Measurements from ENCODE around the gene CELF4. TPM values are rescaled to one million over a fixed set of nuclear protein-coding genes. Genes with fewer than 3 reads are reported as not detected.

Gene CELF4
- total and polyA plus RNA-seq, 10 of the 15 experiments (the other 5 are each of a cell fraction or from before 2014, with no cell fraction given) = 0.03 to 0.32 TPM; not detected in 8

GRCh38 chr18:37207343-37207742 is 358.3 kb downstream of the CELF4 start:
- in situ Hi-C loops (cut with MboI) = no loop called here
- Histone ChIP-seq H3K36me3 (ENCODE audit: control insufficient read depth in 2 of 2, insufficient read depth in 2 of 2, low read length in 1 of 2) (no peaks in the 10 kb centered on the region), H4K20me1 (ENCODE audit: control insufficient read depth, insufficient read depth) (no peaks in the 10 kb centered on the region), H2AFZ (ENCODE audit: control insufficient read depth, low read depth, low read length) (no peak overlapping the region), H3K9me3 (replicated peaks; ENCODE audit: control insufficient read depth, insufficient read depth, low read length) (no peaks in the 10 kb centered on the region; the same call in 2 of the 3 replicates), H3K4me1 (ENCODE audit: control insufficient read depth, insufficient read depth, low read length) (no peaks in the 10 kb centered on the region), H3K9ac (ENCODE audit: control insufficient read depth, insufficient read depth, low read length) (no peak overlapping the region), H3K27me3 (replicated peaks in 1 of 2; ENCODE audit: control insufficient read depth in 2 of 2, insufficient read depth in 2 of 2, low read length in 1 of 2) (no peaks in the 10 kb centered on the region), H3K79me2 (ENCODE audit: control insufficient read depth, insufficient read depth, low read length) (no peaks in the 10 kb centered on the region), H3K27ac (ENCODE audit: control insufficient read depth, insufficient read depth) (no peak overlapping the region), H3K4me3 (no peak overlapping the region), H3K4me2 (ENCODE audit: control insufficient read depth, insufficient read depth) (no peak overlapping the region)
- no peak for DNase-seq (ENCODE audit: low read depth, low spot score)
- WGBS (ENCODE audit: insufficient coverage, insufficient replicate concordance, low lambda C conversion rate, missing lambda C conversion rate) = 0% methylated on average over 1 of the region's 1 CpG
- no TSS peak for BruUV-seq (replicated peaks)
- ATAC-seq = no peak
- TF ChIP-seq EZH2 (IDR thresholded peaks at IDR 0.05; ENCODE audit: borderline replicate concordance, control insufficient read depth, low read depth, low read length) (no peak), LARP7 (IDR thresholded peaks at IDR 0.05) (no peak), ZZZ3 (IDR thresholded peaks at IDR 0.05; ENCODE audit: control insufficient read depth, insufficient read length, low read depth) (no peak), MYB (IDR thresholded peaks at IDR 0.05; ENCODE audit: borderline replicate concordance, low read depth, low read length) (no peak), WRNIP1 (IDR thresholded peaks at IDR 0.05; ENCODE audit: borderline replicate concordance, low read depth, low read length) (no peak), ZNF384 (IDR thresholded peaks at IDR 0.05; ENCODE audit: borderline replicate concordance, low read depth, low read length) (no peak), PAX8 (IDR thresholded peaks at IDR 0.05) (no peak), HSF1 (IDR thresholded peaks at IDR 0.05; ENCODE audit: low read depth, low read length) (no peak), CBX3 (IDR thresholded peaks at IDR 0.05; ENCODE audit: borderline replicate concordance, low read depth) (no peak), TCF12 (IDR thresholded peaks at IDR 0.05; ENCODE audit: low read depth, low read length) (no peak), ZNF24 (IDR thresholded peaks at IDR 0.05) (no peak), ZBTB4 (CRISPR knock-in tag; IDR thresholded peaks at IDR 0.05) (no peak), E4F1 (IDR thresholded peaks at IDR 0.05; ENCODE audit: borderline replicate concordance, partially characterized antibody) (no peak), MTA3 (IDR thresholded peaks at IDR 0.05; ENCODE audit: borderline replicate concordance, low read length) (no peak), MYC (IDR thresholded peaks at IDR 0.05; ENCODE audit: insufficient read depth, insufficient read length, insufficient replicate concordance, low read length, severe bottlenecking) (no peak), USF2 (IDR thresholded peaks at IDR 0.05; ENCODE audit: borderline replicate concordance, low read depth, low read length) (no peak), YY1 (IDR thresholded peaks at IDR 0.05; ENCODE audit: low read depth, low read length) (no peak)
- SMC1A ChIA-PET (ENCODE audit: uncharacterized antibody, unreplicated experiment) = no interaction called here
- RAD21 ChIA-PET (ENCODE audit: unreplicated experiment) = no interaction called here
- POLR2A ChIA-PET = no interaction called here
- FAIRE-seq = no peak
- CTCF ChIA-PET = no interaction called here
- intact Hi-C loops (cut with micrococcal nuclease; ENCODE audit: unreplicated experiment) = no loop called here

All from GM12878 (cell line).